Activated CD4-positive, alpha-beta T cell treated with anti-CD3 and anti-CD28 coated beads, Interleukin-2, amount 10 ng/mL, durations not matched to agents 7 days and 5 days (primary cell): ENCODE results near the gene MPP4. TPM values are rescaled to one million over a fixed set of nuclear protein-coding genes. Genes with fewer than 3 reads are reported as not detected.

Experiments used
- CTCF ChIA-PET: fragments of 350-600 bp; sonication (Branson Sonifier 250); formaldehyde crosslinking; loops from one replicate; lab custom pipeline; 2021; ENCODE audit warnings: antibody characterized with exemption; lab: Charles Lee
- POLR2A ChIA-PET: fragments of 350-600 bp; sonication (Branson Sonifier 250); formaldehyde crosslinking; loops from one replicate; lab custom pipeline; 2021; ENCODE audit warnings: antibody characterized with exemption; lab: Charles Lee
- DNase-seq: peaks from one replicate; pipeline ENCODE4 v3.0.0-alpha.2; 2020
- H3K27ac Mint-ChIP-seq: one replicate; pipeline ENCODE4 v1.8.0; 2021; ENCODE audit warnings: mild to moderate bottlenecking, moderate library complexity, mixed read lengths
- H3K27me3 Mint-ChIP-seq: one replicate; pipeline ENCODE4 v1.8.0; 2021; ENCODE audit warnings: mixed read lengths
- H3K36me3 Mint-ChIP-seq: one replicate; pipeline ENCODE4 v1.8.0; 2021; ENCODE audit warnings: low read depth, mixed read lengths
- H3K4me1 Mint-ChIP-seq: one replicate; pipeline ENCODE4 v1.8.0; 2021; ENCODE audit warnings: mixed read lengths
- H3K4me3 Mint-ChIP-seq: one replicate; pipeline ENCODE4 v1.8.0; 2021; ENCODE audit warnings: mild to moderate bottlenecking, moderate library complexity, mixed read lengths
- H3K9me3 Mint-ChIP-seq: one replicate; pipeline ENCODE4 v1.8.0; 2021; ENCODE audit warnings: mixed read lengths
- total RNA-seq, 2 experiments: library from RNA; stranded (reverse); gene quantifications; one replicate each; pipeline ENCODE4 v1.2.3, GENCODE V29; 2021

The MPP4 gene, protein sequence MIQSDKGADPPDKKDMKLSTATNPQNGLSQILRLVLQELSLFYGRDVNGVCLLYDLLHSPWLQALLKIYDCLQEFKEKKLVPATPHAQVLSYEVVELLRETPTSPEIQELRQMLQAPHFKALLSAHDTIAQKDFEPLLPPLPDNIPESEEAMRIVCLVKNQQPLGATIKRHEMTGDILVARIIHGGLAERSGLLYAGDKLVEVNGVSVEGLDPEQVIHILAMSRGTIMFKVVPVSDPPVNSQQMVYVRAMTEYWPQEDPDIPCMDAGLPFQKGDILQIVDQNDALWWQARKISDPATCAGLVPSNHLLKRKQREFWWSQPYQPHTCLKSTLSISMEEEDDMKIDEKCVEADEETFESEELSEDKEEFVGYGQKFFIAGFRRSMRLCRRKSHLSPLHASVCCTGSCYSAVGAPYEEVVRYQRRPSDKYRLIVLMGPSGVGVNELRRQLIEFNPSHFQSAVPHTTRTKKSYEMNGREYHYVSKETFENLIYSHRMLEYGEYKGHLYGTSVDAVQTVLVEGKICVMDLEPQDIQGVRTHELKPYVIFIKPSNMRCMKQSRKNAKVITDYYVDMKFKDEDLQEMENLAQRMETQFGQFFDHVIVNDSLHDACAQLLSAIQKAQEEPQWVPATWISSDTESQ
- not detected for total RNA-seq

DNA sequence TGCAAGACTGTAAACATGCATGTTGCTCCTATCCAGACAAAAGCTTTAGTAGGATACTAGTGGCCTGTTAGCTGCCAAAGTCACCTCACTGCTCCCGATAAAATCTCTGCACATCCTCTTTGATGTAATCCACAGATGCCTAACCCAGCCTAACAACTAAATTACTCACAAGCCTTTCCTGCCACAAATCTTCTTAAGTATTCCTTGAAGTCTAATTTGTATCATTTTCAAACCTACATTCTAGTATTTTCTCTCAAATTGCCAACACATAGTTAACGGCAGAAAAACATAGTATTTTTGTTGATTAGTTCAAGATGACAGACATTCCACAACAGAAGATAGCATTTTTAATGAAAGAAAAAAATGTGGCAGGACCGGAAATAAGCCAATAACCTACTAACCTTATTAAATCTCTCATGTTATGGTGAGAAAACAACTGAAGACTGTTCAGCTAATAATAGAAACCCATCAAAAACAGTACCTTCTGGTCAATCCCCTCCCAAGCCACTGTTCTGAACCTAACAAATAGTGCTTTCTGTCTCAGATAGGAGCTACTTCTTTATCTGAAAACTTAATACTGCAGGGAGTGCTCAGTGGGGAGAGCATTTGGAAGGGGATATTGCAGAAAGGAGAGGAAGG is at the start of gene MPP4:
TSS of gene MPP4 (minus strand) at position 57 of the 639 bp plus-strand sequence. CDS start 4,690 bp downstream, outside the sequence.
- H3K27me3 Mint-ChIP-seq = no peaks in the 10 kb centered on the region
- POLR2A ChIA-PET = no interaction called here
- peaks cover 3% of the 10 kb centered on the region for H3K4me1 Mint-ChIP-seq
- H3K27ac Mint-ChIP-seq = no peak within 1 kb of the TSS
- no peak within 1 kb of the TSS for H3K4me3 Mint-ChIP-seq
- CTCF ChIA-PET = no interaction called here
- DNase-seq = no peak
- H3K36me3 Mint-ChIP-seq = peaks cover 2% of the 10 kb centered on the region
- H3K9me3 Mint-ChIP-seq = no peaks in the 10 kb centered on the region

- CTCF ChIA-PET = no interaction called here
- Mint-ChIP-seq H3K27me3 (no peaks in the 10 kb centered on the region), H3K9me3 (no peaks in the 10 kb centered on the region), H3K4me1 (no peaks in the 10 kb centered on the region), H3K36me3 (peaks cover 3% of the 10 kb centered on the region), H3K4me3 (no peak overlapping the region), H3K27ac (no peak overlapping the region)
- POLR2A ChIA-PET = no interaction called here
- no peak for DNase-seq
Measured at GRCh38 chr2:201746551-201746950, 48.1 kb upstream of the MPP4 start.

GRCh38 chr2:201735486-201735885 is 37.0 kb upstream of the MPP4 start:
- Mint-ChIP-seq H3K36me3 (peaks cover 15% of the 10 kb centered on the region), H3K27me3 (no peaks in the 10 kb centered on the region), H3K9me3 (peaks cover 7% of the 10 kb centered on the region), H3K4me3 (no peak overlapping the region), H3K4me1 (peaks cover 4% of the 10 kb centered on the region), H3K27ac (no peak overlapping the region)
- DNase-seq = no peak
- POLR2A ChIA-PET = no interaction called here
- CTCF ChIA-PET = no interaction called here

DNA sequence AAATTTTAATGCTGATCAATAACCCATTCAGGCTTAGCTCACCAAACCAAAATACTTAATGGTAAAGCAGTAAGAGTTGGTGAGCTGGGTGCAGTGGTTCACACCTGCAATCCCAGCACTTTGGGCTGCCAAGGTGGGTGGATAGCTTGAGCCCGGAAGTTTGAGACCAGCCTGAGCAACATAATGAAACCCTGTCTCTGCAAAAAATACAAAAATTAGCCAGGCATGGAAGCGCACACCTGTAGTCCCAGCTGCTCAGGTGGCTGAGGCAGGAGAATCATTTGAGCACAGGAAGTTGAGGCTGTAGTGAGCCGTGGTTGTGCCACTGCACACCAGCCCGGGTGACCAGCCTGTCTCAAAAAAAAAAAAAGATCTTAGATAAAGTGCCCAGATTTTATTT is 35.7 kb upstream of the MPP4 start:
- no peak for DNase-seq
- Mint-ChIP-seq H3K27me3 (no peaks in the 10 kb centered on the region), H3K36me3 (peaks cover 15% of the 10 kb centered on the region), H3K9me3 (peaks cover 7% of the 10 kb centered on the region), H3K4me1 (peaks cover 4% of the 10 kb centered on the region), H3K4me3 (no peak overlapping the region), H3K27ac (no peak overlapping the region)
- CTCF ChIA-PET = no interaction called here
- POLR2A ChIA-PET = no interaction called here

GRCh38 chr2:201733544-201733943 is 35.1 kb upstream of the MPP4 start:
- H3K4me3 Mint-ChIP-seq = no peak overlapping the region
- H3K27me3 Mint-ChIP-seq = no peaks in the 10 kb centered on the region
- no peak for DNase-seq
- H3K9me3 Mint-ChIP-seq = peaks cover 5% of the 10 kb centered on the region
- H3K4me1 Mint-ChIP-seq = peaks cover 4% of the 10 kb centered on the region
- H3K36me3 Mint-ChIP-seq = peaks cover 15% of the 10 kb centered on the region
- no peak overlapping the region for H3K27ac Mint-ChIP-seq
- ChIA-PET POLR2A (no interaction called here), CTCF (no interaction called here)

DNA sequence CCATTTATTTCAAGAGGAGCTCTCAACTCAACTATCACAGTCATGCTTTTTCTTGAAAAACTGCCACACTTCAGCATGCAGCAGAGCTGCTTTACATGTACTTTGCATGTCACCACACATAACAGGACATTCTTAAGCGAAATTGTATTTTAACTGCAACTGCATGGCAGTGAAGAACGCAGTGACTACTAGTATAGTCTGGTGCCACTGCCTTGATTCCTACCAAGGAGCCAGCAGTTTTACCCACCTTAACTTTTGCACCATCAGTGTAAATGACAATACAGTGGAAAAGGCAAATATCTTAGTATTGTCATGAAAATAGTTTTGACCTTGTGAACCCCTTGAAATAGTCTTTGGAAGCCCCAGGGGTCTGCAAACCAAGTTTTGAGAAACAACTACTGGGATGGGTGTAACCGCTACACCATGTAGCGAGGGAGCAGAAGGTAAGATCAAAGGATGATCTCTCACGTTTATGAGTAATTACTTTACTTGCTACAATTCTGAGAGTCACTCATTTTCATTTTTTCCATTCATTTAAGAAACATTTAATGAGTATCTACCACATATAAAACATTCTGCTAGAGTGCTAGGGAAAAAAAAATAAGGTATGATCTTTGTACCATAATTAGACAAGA is 32.3 kb upstream of the MPP4 start:
- no peak overlapping the region for H3K27ac Mint-ChIP-seq
- POLR2A ChIA-PET = no interaction called here
- peaks cover 4% of the 10 kb centered on the region for H3K4me1 Mint-ChIP-seq
- H3K27me3 Mint-ChIP-seq = no peaks in the 10 kb centered on the region
- no peaks in the 10 kb centered on the region for H3K9me3 Mint-ChIP-seq
- H3K4me3 Mint-ChIP-seq = no peak overlapping the region
- peaks cover 10% of the 10 kb centered on the region for H3K36me3 Mint-ChIP-seq
- CTCF ChIA-PET = interaction anchor here (0.7 kb wide), 1 partner anchor 164 kb away, joined by 3 read pairs; no protein-coding TSS in a partner anchor
- no peak for DNase-seq

DNA sequence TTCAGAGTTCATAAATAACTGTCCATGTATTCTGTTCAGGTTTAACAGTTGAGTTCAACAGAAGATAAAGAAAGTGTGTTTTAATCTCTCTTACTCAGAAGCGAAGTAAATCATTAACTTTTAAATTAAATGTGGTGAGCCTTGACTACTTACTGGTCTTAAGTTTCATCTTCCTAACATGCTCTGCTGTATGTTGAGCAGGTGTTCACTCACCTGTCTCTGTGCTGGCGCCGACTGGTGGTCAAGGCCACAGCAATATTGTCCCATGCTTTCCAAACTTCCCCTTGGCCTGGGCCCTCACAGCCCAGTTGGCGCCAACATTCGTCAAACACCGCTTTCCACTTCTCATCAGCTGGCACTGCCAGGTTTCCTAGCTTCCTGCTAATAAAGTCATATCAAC is 17.0 kb upstream of the MPP4 start:
- peaks cover 6% of the 10 kb centered on the region for H3K9me3 Mint-ChIP-seq
- H3K36me3 Mint-ChIP-seq = peaks cover 24% of the 10 kb centered on the region
- no peak overlapping the region for H3K4me3 Mint-ChIP-seq
- ChIA-PET POLR2A (no interaction called here), CTCF (no interaction called here)
- H3K27me3 Mint-ChIP-seq = no peaks in the 10 kb centered on the region
- no peak for DNase-seq
- H3K4me1 Mint-ChIP-seq = no peaks in the 10 kb centered on the region
- no peak overlapping the region for H3K27ac Mint-ChIP-seq

DNA sequence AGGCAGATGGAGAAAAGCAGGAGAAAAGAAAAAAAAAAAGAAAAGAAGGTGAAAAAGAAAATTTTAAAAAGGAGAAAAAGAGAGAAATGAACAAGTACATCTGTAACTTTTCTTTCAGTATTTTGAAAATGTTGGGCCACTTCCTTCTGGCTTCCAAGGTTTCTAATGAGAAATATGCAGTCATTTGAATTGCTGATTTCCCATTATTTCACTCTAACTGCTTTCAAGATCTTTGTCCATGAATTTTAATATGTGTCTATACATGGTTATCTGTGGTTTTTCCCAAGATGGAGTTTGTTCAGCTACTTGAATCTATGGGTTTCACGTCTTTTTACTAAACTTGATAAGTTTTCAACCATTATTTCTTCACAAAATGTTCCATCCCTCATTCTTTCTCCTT is 14.3 kb upstream of the MPP4 start:
- H3K9me3 Mint-ChIP-seq = no peaks in the 10 kb centered on the region
- H3K4me1 Mint-ChIP-seq = no peaks in the 10 kb centered on the region
- no peak for DNase-seq
- no peak overlapping the region for H3K4me3 Mint-ChIP-seq
- CTCF ChIA-PET = interaction anchor here (0.6 to 0.8 kb wide), 2 partner anchors 39 to 479 kb away, joined by 3 to 10 read pairs; no protein-coding TSS in a partner anchor
- H3K27me3 Mint-ChIP-seq = no peaks in the 10 kb centered on the region
- no peak overlapping the region for H3K27ac Mint-ChIP-seq
- peaks cover 13% of the 10 kb centered on the region for H3K36me3 Mint-ChIP-seq
- POLR2A ChIA-PET = no interaction called here

DNA sequence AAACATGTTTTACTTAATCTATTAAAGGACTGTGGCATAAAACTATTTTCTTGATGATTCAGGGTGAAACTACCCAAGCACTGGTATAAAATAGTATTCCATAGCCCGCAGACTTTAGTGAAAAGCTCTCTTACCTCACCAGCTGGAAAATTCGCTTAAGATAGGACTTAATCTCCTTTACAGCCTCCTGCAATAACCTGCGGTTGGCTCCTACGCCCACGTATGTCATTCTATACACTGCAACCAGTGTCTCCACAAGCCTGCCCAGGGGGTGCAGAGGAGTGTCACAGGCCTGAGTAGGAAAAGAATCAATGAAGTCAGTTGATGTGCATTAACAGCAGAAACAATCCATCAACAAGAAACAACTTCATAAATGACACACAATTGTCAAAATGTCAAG is 11.3 kb upstream of the MPP4 start:
- POLR2A ChIA-PET = no interaction called here
- peaks cover 5% of the 10 kb centered on the region for H3K4me1 Mint-ChIP-seq

DNA sequence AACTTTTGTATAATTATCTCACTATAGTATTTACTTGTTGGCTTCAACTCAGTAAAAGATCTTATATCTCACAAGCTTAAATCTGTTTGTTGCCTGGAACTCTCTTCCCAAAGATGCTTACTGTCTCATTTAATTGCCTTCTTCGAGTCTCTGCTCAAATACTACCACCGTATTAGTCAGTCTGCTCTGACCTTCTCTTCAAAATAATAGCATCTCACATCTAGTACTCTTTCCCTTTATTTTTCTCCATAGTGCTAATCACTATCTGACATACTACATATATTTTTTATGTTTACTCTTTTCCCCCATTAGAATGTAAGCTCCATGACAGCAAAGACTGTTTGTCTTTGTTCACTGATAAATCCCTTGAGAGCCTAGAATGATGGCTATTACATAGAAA is 10.6 kb upstream of the MPP4 start:
- Mint-ChIP-seq H3K9me3 (no peaks in the 10 kb centered on the region), H3K36me3 (peaks cover 8% of the 10 kb centered on the region), H3K4me3 (no peak overlapping the region), H3K27ac (no peak overlapping the region), H3K4me1 (peaks cover 5% of the 10 kb centered on the region), H3K27me3 (no peaks in the 10 kb centered on the region)
- ChIA-PET POLR2A (no interaction called here), CTCF (interaction anchor here (0.7 kb wide), 1 partner anchor 8 kb away, joined by 3 read pairs; no protein-coding TSS in a partner anchor)
- DNase-seq = no peak

More for the DNA sequence above, 11.3 kb upstream of the MPP4 start:
- DNase-seq = no peak
- CTCF ChIA-PET = interaction anchor here (0.7 kb wide), 2 partner anchors 9 to 429 kb away, joined by 3 to 4 read pairs; no protein-coding TSS in a partner anchor
- no peaks in the 10 kb centered on the region for H3K27me3 Mint-ChIP-seq
- H3K27ac Mint-ChIP-seq = no peak overlapping the region
- peaks cover 8% of the 10 kb centered on the region for H3K36me3 Mint-ChIP-seq
- no peaks in the 10 kb centered on the region for H3K9me3 Mint-ChIP-seq
- H3K4me3 Mint-ChIP-seq = no peak overlapping the region

DNA sequence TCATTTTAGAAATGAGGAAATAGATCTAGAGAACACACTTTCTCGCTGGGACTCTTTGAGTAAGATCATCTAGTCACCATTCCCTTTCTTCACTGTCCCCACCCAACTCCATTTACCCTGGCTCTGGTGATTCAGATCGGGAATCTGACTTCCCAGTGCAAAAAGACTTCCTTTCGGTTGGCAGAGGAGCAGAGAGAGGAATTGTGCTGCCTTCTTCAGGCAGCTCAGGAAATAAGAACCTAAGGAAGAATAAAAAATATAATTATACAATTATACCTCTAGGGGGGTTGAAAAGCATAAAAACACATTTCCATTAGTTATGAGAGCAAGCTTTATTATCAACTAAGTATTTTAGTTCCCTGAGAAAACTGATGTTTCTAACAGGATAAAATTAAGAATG is 9.3 kb upstream of the MPP4 start:
- ChIA-PET POLR2A (no interaction called here), CTCF (no interaction called here)
- peaks cover 5% of the 10 kb centered on the region for H3K4me1 Mint-ChIP-seq
- no peaks in the 10 kb centered on the region for H3K9me3 Mint-ChIP-seq
- H3K27ac Mint-ChIP-seq = peak overlapping the region; percentile 31
- H3K27me3 Mint-ChIP-seq = no peaks in the 10 kb centered on the region
- H3K36me3 Mint-ChIP-seq = peaks cover 7% of the 10 kb centered on the region
- no peak overlapping the region for H3K4me3 Mint-ChIP-seq
- no peak for DNase-seq

GRCh38 chr2:201707142-201707541 is 8.7 kb upstream of the MPP4 start:
- CTCF ChIA-PET = interaction anchor here (0.5 kb wide), 1 partner anchor 720 kb away, joined by 4 read pairs; no protein-coding TSS in a partner anchor
- H3K4me3 Mint-ChIP-seq = no peak overlapping the region

More at GRCh38 chr2:201707142-201707541, 8.7 kb upstream of the MPP4 start:
- Mint-ChIP-seq H3K36me3 (peaks cover 5% of the 10 kb centered on the region), H3K27ac (no peak overlapping the region), H3K9me3 (no peaks in the 10 kb centered on the region), H3K27me3 (no peaks in the 10 kb centered on the region), H3K4me1 (peaks cover 5% of the 10 kb centered on the region)
- no peak for DNase-seq
- POLR2A ChIA-PET = no interaction called here
